ENCODE measurements around the gene CPNE7.

The CPNE7 gene

GRCh38 chr16:89536371-89536770 is 39.2 kb upstream of the CPNE7 start:
- in situ Hi-C loops (cut with MboI; ENCODE audit: low sequenced_read_pairs, unreplicated experiment): no loop called here
- DNase-seq (ENCODE audit: low spot score): no peak
- TF ChIP-seq CTCF (IDR thresholded peaks at IDR 0.05; ENCODE audit: borderline replicate concordance, control extremely low read depth, extremely low read depth, insufficient read depth, missing control alignments): no peak

GRCh38 chr16:89536886-89537548 is 38.5 kb upstream of the CPNE7 start:
- no peak for DNase-seq (ENCODE audit: low spot score)
- in situ Hi-C loops (cut with MboI; ENCODE audit: low sequenced_read_pairs, unreplicated experiment): no loop called here
- no peak for TF ChIP-seq CTCF (IDR thresholded peaks at IDR 0.05; ENCODE audit: borderline replicate concordance, control extremely low read depth, extremely low read depth, insufficient read depth, missing control alignments)

GRCh38 chr16:89537549-89537925 is 38.0 kb upstream of the CPNE7 start:
- in situ Hi-C loops (cut with MboI; ENCODE audit: low sequenced_read_pairs, unreplicated experiment): no loop called here
- TF ChIP-seq CTCF (IDR thresholded peaks at IDR 0.05; ENCODE audit: borderline replicate concordance, control extremely low read depth, extremely low read depth, insufficient read depth, missing control alignments): no peak

GRCh38 chr16:89538286-89538685 is 37.3 kb upstream of the CPNE7 start:
- in situ Hi-C loops (cut with MboI; ENCODE audit: low sequenced_read_pairs, unreplicated experiment): no loop called here
- TF ChIP-seq CTCF (IDR thresholded peaks at IDR 0.05; ENCODE audit: borderline replicate concordance, control extremely low read depth, extremely low read depth, insufficient read depth, missing control alignments): no peak
- DNase-seq (ENCODE audit: low spot score): no peak

More at GRCh38 chr16:89537549-89537925, 38.0 kb upstream of the CPNE7 start:
- no peak for DNase-seq (ENCODE audit: low spot score)

- DNase-seq (ENCODE audit: low spot score): no peak
- in situ Hi-C loops (cut with MboI; ENCODE audit: low sequenced_read_pairs, unreplicated experiment): no loop called here
- no peak for TF ChIP-seq CTCF (IDR thresholded peaks at IDR 0.05; ENCODE audit: borderline replicate concordance, control extremely low read depth, extremely low read depth, insufficient read depth, missing control alignments)
Observed at GRCh38 chr16:89540557-89540956, 35.0 kb upstream of the CPNE7 start.

GRCh38 chr16:89541792-89542191 is 33.8 kb upstream of the CPNE7 start:
- TF ChIP-seq CTCF (IDR thresholded peaks at IDR 0.05; ENCODE audit: borderline replicate concordance, control extremely low read depth, extremely low read depth, insufficient read depth, missing control alignments): no peak
- in situ Hi-C loops (cut with MboI; ENCODE audit: low sequenced_read_pairs, unreplicated experiment): no loop called here
- DNase-seq (ENCODE audit: low spot score): no peak
